Prostate gland (tissue), 2 donors: ENCODE data around the gene ARL4A.

Source experiments
- POLR2A ChIP-seq: fragments of 450-650 bp; IDR thresholded peaks from one replicate; pipeline ENCODE4 v1.6.1; 2016; ENCODE audit warnings: antibody characterized with exemption, mild to moderate bottlenecking
- POLR2AphosphoS5 ChIP-seq: sonication (generic); formaldehyde crosslinking; IDR thresholded peaks from one replicate; pipeline ENCODE4 v1.6.1; 2017; ENCODE audit warnings: antibody characterized with exemption
- TF ChIP-seq, protein P1 (sequence below), 4 experiments: fragments of 200-600 bp in 2 of 4; fragments of 450-650 bp in 2 of 4; sonication (generic) in 2 of 4; IDR thresholded peaks; 1 replicate in 3 of 4; 2 replicates in 1 of 4; pipeline ENCODE4 v1.5.1; 2016 to 2019; ENCODE audit warnings: antibody characterized with exemption in 4 of 4, mild to moderate bottlenecking in 2 of 4, moderate library complexity in 2 of 4

- TF ChIP-seq, protein P1, sequence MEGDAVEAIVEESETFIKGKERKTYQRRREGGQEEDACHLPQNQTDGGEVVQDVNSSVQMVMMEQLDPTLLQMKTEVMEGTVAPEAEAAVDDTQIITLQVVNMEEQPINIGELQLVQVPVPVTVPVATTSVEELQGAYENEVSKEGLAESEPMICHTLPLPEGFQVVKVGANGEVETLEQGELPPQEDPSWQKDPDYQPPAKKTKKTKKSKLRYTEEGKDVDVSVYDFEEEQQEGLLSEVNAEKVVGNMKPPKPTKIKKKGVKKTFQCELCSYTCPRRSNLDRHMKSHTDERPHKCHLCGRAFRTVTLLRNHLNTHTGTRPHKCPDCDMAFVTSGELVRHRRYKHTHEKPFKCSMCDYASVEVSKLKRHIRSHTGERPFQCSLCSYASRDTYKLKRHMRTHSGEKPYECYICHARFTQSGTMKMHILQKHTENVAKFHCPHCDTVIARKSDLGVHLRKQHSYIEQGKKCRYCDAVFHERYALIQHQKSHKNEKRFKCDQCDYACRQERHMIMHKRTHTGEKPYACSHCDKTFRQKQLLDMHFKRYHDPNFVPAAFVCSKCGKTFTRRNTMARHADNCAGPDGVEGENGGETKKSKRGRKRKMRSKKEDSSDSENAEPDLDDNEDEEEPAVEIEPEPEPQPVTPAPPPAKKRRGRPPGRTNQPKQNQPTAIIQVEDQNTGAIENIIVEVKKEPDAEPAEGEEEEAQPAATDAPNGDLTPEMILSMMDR (IDR thresholded peaks at IDR 0.05), result no peak
- TF ChIP-seq POLR2A, result no peak
- TF ChIP-seq POLR2AphosphoS5, result no peak
Observed at GRCh38 chr7:12689451-12689850, 2.0 kb downstream of the ARL4A start.
